ENCODE data around the gene SIAE.

Gene SIAE

DNA sequence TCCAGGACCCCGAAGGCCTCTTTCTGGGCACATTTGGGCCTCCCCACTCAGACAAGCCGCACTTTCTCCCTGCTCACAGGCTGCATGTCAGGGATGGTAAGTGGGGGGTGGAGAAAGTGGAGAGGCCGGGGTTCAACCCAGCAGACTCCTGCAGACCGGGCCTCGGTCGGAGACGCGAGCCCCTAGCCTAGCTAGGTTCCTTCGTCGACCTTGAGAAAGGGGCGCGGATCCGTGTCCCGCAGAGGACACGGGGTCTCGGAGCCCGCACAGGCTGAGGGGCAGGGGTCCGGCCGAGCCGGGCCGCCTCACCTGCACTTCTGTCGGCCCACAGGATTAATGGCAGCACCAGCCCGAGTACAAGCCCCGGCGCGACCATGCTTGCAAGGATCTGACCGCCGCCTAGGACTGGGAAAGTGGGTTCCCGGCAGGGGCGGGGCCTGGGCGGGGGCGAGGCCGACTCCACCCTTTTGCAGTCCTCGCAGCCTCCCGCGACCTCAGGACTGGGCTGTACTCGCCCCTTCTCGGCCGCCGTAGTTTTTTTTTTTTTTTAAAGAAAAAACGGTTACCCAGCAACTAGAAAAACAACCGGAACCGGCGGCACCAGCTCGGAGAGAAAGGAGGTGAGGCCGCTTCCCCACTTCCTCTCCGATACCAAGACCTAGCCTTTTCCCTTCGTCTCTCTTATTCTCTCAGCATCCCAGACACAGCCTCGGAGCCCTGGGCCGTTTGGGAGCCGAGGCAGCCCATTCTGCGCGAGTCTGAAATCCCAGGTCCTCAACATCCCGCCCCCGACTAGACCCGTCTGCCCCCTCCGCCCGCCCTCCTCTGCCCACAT is at the start of gene SIAE, which contains the start of gene SPA17:
Gene SIAE (minus strand): TSS at position 407 of the 835 bp plus-strand sequence. CDS start 31 bp downstream, at position 376.
Gene SPA17 (plus strand): TSS at position 572 of the 835 bp plus-strand sequence. CDS start 1,361 bp downstream, outside the sequence.
- DNase-seq, result peak; percentile 92

GRCh38 chr11:124722176-124722575 is 48.6 kb upstream of the SIAE start:
- no peak for DNase-seq

GRCh38 chr11:124719534-124719933 is 46.0 kb upstream of the SIAE start:
- no peak for DNase-seq

DNA sequence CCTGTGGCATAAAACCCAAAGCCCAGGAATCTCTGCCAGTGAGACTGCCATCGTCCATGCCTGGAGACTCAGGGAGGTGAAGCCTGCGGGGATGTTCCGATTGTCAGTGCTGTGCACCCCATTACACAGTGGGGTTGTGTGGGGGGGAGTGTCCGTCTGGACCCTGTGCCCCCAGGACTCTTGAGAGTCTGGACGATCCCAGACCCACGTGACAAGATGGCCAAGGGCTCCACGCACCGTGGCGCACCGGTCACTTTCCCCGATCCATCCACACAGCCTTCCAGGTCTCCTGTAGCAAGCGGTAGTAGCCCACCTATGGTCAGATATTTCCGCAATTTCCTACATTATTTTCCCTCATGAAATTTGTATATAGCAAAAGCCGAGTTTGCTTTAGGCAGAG is 45.3 kb upstream of the SIAE start:
- DNase-seq, result no peak

DNA sequence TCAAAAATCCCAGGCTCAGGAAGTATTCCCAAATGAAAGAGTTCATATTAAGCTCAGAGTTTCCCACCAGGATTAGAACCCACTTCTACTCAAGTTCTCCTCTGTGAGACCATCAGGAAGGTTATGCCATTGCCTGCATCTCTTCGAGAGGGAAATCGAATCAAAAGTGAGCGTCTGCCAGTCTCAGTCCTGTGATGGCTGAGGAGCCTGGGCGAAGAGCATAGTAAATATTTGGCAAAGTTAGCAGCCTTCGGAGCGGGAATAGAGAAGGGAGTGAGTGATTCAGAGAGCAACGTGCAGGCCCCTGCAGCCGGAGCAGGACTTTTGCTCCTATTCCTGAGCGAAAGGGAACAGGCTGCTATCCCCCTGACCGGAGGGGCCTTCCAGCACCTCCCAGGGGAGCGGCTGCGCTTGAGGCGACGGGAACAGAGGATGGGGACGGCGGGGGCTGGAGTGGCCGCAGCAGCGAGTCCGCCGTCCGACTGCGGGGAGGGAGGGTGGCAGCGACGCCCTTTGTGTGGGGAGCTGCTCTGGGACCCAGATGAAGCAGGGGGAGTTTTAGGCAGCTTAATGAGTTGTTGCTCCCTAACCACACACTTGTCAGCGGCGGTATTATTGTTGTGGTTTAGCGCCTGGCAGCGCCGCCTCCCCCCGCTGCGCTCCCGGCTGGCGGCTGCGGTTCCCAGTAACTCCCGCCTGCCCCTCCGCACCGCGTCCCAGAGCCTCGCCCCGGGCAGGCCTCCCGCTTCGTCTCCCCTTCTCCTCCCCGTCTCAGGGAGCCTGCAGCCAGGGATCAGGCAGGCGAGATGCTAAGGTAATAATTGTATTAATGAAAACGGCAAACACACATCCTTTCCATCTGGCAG is 44.5 kb upstream of the SIAE start:
- DNase-seq, result no peak

GRCh38 chr11:124717421-124717785 is 43.9 kb upstream of the SIAE start:
- DNase-seq, result no peak

DNA sequence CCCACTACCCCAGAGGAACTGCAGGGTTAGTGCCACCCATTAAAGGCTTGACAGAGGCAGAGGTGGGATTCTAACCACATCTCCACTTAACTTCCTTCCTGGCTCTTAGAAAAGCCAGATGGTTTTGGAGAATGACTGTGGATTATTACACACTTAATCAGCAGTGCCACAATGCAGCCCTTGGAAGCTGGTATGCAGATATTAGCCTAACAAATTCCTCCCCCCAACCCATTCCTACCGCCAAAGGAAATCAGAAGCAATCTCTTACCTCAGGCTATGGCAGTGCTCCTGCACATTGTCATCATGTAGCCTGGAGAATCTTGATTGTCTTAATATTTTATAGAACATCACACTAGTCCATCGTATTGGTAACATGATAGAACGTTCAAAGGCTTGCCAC is 43.1 kb upstream of the SIAE start:
- DNase-seq, result peak; percentile 19

- DNase-seq, result no peak
These were observed 38.9 kb upstream of the SIAE start for GRCh38 chr11:124712392-124712791.

DNA sequence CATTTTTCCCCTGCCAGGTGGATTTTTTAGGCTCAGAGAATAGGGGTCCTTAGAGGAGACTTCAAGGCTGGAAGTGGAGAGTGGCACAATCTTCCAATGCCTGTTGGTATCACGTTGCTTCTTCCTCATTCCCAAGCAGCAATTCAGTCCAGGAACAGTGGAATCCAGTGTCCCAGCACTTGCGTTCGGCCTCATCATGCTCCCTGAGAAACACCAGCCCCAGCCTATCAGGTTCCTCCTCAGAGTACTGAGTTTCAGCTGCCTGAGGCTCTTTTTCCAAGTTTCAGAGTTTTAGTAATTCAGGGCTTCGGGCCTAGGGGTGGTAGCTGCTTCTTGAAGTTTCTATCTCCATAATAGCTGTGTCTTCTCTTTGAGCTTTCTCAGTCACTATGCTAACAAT is 34.3 kb upstream of the SIAE start:
- DNase-seq, result no peak

GRCh38 chr11:124700028-124700427 is 26.5 kb upstream of the SIAE start:
- no peak for DNase-seq

DNA sequence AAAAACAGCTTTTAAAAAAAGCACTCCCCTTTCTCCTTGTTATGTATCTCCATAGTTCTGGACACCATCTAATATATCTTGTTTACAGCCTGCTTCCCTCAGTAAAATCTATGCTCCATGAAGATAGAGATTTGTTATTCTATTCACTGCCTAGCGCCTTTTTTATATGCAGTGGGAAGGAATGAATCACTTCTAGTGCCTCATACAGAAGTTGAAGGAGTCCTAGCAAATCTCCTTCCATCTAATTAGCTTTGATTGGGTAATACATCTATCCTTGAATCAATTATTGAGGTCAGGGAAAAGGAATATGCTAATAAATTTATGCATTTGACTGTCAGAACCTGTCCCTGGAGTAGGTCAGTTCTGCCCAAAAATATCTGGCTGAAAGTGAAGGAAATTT is 26.0 kb upstream of the SIAE start:
- DNase-seq, result no peak

GRCh38 chr11:124693142-124693541 is 19.6 kb upstream of the SIAE start:
- DNase-seq, result no peak

DNA sequence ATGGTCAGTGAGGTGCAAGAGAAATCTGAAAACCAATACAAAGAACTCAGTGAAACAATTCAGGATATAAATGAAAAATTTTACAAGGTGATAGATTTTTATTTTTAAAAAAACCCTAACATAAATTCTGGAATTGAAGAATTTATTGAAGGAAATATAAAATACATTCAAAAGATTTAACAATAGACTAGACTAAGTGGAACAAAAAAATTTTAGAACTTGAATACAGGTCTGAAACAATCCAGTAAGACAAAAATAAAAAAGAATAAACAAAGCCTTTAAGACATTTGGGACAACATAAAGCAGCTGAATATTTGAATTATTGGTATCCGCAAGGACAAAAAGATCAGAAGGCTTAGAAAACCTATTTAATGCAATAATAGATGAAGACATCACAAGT is 8.9 kb upstream of the SIAE start:
- no peak for DNase-seq

GRCh38 chr11:124681421-124681820 is 7.9 kb upstream of the SIAE start:
- DNase-seq, result no peak

GRCh38 chr11:124678416-124678815 is 4.9 kb upstream of the SIAE start:
- no peak for DNase-seq

DNA sequence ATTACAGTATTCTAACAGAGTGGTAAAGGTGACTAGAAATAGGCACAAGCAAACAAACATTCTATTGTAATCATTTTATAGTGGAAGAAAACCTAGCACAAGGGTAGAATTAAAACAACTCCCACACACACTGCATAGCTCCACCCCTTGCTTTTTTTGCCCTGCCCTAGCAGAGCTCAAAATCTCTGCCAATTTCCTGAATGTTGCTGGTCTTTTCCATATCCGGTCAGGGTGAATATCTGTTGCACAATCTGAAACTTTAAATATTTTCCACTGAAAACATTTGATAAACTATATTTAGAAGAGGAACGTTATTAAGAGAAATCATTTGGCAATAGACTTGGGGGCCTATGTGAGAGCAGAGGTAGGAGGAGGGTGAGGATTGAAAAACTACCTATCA is 2.8 kb upstream of the SIAE start:
- DNase-seq, result no peak

DNA sequence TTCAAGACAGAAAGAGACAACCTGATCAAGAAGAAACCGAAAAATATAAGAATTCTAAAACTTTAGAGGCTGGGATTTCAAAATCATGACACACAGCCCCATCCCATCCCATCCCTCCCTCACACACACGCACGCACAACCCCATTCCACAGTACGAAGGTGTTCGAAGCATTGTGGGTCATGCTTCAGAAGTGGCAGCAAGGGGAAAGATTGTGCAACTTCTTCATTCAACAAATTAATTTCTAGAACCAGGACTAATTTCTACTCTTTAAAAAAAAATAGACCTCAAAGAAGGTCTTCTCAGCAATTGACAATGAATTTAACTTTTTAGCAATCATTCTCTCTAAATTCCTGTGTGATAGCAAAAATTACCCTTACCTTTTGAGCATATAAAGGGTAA is 1.0 kb upstream of the SIAE start:
- DNase-seq, result no peak

- no peak for DNase-seq
These were observed 604 bp upstream of the SIAE start for GRCh38 chr11:124674168-124674517.

GRCh38 chr11:124672536-124673215 is 863 bp downstream of the SIAE start:
- peak; percentile 10 for DNase-seq

GRCh38 chr11:124670732-124671131 is 2.8 kb downstream of the SIAE start:
- DNase-seq, result peak; percentile 70

GRCh38 chr11:124669193-124669592 is 4.3 kb downstream of the SIAE start:
- peak; percentile 54 for DNase-seq

GRCh38 chr11:124667601-124668000 is 5.9 kb downstream of the SIAE start:
- peak; percentile 9 for DNase-seq

DNA sequence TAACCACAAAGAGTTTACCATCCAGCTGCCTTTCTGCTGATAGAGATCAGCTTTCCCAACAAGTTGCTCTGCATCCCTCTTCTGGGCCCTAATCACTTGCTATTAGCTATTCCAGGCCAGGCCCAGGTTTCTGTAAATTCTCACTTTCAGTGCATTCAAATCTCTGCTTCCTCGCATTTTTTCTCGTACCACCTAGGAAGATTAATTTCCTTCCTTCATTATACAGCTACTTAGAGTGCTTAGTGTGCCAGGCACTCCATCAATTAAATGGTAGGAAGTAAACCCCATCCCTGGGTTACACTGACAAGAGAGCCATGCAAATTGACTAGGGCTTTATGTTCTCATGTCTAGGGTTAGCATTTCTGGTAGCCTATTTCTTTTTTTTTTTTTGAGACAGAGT is 9.7 kb downstream of the SIAE start:
- DNase-seq, result no peak
